NCI-H146 treated with DMSO at 0.1 percent for 48 hours (cell line): ENCODE data around the gene PGGT1B.
A peak's percentile ranks its signal among the peaks of the same experiment; 100 is the strongest.

ENCODE experiments used
- DNase-seq: peaks from one replicate; lab custom pipeline; 2025; ENCODE audit not compliant: unreplicated experiment; lab: John Stamatoyannopoulos, UW

The PGGT1B gene

DNA sequence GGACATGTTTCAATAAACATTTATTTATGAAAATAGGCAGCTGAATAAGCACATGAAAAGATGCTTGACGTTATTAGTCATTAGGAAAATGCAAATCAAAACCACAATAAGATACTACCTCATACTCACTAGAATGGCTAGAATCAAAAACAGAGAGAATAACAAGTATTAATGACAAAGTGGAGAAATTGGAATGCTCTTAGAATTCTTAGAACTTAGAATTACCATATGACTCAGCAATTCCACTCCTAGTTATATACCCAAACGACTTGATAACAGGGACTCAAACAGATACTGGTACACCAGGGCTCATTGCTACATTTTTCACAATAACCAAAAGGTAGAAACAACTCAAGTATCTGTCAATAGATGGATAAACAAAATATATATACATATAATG is 77.9 kb downstream of the PGGT1B start:
- DNase-seq, result no peak

DNA sequence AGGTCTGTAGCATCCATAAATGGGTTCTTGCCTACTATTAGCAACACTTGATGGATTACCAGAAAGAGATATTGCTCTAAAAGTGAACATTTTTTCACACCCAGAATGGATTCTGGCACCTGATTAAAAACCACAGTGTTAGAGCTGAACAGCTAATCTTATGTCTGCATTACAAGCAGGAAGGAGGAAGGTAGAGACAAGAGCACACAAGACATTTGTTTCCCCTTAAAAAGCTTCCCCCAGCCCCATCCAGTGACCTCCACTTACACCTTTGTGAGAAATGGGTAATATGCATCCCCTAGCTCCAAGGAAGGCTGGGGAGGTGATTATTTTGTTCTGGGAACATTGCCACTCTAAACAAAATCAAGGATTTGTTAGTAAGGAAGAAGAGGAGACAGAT is 80.9 kb downstream of the PGGT1B start:
- DNase-seq, result no peak

DNA sequence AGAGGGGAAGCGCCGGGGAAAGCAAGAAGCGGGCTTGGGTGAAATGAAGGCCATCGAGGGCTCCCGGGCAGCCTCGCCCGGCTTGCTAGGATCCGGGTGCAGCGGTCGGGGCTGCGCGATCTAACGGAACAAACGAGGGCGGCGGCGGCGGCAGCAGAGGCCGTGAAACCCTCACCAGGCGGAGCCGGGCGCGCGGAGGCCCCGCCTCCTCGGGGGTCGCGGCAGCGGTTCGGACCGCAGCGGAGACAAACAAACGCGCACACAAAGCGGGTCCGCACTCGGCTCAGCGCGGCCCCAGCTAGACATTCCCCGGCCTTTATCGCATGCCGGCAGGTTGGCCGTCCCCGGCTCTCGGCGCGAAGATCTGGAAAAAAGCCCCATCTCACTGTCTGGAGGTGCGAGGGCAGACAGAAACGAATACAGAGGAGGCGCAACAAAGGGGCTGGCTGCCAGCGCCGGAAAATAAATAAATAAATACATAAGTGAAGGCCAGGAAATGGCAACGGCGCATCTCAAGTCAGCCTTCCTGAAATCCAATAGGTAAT is 82.4 kb downstream of the PGGT1B start:
- peak; percentile 77 for DNase-seq

DNA sequence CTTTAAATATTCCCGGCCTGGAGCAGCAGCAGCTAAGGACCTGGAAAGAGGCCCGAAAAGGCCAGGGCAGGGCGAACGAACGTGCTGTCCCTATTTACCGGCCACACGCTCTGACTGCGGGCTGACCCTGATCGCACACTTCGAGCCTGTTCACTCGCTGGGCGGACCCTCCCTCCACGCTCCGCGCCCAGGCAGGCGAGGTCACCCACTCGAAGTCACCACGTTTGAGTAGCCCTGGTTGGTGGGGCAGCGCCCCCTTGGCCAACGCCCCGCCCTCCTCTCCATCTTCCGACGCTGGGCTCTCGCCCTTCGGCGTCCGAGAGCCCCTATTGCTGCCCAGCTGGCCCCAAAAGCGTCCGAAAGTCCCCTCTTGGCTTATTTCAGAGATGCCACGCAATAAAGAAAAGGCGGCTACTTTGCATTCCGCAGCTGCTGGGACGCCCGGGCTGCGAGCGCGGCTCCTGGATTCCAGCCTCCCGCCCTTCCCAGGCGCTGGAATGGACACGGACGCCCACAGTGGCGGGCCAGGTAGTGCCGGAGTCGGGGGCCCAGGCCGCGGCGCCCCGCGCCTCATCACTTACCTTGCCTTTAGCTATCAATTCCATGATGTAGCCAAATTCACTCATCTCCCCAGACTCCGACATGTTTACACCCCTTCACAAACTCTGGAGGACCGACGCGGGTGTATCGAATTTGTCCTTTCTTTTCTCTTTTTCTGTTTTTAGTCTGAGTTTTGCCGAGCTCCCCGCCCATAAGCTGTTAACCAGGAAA is 83.1 kb downstream of the PGGT1B start:
- no peak for DNase-seq

DNA sequence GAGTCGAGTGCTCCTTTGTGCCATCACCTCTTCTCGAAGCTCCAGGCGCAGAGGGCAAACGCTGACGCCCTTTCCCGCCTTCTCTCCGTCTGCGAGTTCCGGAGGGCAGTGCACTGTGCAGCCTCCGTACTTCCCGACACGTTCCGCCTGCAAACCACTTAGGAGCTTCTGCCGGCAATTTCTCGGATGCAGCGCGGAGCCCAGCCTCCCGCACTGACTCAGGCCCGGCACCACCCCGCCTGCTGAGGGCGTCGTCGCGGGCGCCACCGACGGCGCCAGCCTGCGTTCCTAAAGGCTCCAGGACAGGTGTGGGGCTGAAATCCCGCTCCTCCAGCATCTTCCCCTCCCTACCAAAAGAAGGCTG is 83.7 kb downstream of the PGGT1B start:
- no peak for DNase-seq

DNA sequence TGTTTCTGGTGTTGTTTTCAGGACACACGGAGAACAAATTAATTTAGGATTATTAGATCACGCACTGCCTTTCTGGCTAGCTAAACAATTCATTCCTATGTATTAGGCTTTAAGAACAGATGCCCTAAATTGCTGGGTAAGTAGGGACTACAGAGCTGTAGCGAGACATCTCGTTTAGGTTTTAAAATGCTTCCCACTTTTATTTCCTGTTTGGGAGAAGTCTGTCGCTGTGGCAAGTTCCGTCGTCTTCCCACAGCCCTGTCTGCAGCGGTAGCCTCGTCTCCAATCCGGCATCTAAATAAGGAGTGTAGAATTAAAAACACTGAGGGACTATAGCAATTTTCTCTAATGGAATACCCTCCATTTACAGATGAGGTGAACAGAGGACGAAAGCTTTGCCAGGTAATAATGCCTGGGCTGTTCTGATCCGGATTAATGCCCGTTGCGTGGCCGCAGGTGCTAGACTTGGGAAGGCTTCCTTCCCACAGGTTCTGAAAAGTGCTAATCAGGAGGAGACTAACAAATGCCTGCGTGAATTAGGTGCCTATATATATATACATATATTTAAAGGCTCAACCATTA is 91.7 kb downstream of the PGGT1B start:
- peak; percentile 40 for DNase-seq

DNA sequence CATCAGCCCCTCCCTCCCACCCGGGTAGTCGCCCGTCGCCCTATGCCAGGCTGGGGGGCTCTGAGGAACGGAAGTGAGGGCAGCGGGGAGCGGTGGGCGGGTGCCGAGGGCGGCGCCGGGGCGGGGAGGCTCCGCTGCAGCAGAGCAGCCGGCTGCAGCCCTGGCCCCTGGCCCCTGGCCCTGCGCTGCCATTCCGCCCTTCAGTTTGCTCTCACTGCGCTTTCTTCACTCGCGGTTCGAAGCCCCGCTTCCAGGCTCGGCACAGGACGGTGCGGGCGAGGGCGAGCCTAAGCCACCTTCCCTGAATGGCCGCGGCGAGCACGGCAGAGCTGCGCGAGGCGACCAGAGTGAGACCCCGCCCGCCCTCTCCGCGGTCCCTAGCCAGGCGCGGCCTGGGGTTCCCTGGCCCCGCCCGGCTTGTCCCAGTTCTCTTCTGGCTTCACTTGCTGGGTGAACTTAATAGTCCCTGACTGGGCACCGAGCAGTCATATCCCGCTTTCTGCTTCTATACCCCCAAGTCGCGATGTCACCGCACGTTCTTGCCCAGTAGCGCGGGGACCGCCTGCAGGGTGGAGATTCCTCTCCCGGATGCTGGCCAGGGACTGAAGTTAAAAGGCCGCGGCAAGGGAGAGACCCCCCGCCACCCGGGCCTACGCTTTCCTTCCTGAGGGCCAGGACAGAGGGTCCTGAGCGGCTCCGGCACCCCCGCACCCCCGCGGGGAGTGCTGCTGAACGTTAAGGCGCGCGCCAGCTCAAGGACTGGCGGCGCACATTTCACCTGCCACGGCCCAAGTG is 92.3 kb downstream of the PGGT1B start:
- DNase-seq, result peak; percentile 72

DNA sequence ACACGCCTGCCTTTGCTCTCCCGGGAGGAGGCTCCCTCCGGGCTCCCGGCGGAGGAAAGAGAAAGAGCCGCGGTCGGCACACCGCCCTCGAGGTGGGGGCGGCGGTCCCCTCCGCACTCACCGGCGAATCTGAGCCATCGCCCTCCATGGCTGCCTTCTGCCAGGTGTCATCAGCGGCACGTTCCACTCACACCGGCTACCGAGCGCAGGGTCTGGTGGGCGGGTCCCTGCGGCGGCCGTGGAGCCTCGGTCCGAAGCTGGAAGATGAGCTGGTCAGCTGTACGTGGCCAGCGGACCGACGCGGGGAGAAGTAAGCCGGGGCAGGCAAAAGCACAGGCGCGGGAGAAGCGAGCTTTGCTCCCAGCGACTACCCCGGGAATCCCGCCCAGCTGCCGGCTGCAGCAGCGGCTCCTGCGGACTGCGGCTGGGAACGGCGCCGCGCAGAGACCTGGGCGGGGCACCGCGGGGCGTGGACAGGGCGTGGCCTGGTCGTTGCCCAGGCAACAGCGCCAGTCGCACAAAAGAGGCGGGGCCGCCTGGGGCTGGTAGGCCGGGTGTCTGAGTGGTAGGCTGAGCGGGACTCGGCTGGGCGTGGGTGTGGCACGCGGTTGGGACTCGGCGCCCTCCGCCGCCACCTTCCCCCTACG is 93.1 kb downstream of the PGGT1B start, which contains the start of gene TRIM36:
TRIM36 (minus strand) TSS at position 422 of the 647 bp plus-strand sequence; CDS start at position 148, 274 bp downstream.
- DNase-seq, result peak; percentile 97

DNA sequence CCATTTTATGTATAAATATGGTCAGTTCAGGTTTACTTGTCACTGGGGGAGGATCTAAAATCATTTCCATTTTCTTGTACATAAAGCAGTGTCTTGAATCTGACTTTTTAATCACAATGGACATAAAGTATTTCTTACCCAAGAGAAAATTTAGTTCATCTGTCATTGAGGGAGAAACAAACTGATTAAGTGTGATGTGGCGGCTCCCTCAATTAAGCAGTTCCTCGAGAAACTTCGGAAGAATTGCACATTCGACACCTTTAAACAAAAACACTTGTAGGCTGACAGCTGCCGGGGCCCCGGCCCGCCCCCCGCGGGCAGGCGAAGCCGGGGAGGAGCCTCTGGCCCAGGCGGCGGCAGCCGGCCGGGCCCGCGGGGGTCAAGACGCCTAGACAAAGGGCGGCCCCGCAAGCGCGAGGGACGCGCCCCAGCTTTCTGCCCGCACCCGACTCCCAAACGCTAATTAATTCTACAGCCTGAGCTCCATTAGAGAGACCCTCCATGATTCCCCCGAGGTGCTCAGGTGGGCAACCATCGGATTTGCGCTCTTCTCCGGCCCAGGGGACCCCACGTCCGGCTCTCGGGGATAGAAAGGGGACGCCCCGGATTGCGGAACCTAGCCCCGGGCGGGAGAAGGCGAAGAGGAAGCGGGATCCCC is 93.7 kb downstream of the PGGT1B start:
- DNase-seq, result peak; percentile 36

DNA sequence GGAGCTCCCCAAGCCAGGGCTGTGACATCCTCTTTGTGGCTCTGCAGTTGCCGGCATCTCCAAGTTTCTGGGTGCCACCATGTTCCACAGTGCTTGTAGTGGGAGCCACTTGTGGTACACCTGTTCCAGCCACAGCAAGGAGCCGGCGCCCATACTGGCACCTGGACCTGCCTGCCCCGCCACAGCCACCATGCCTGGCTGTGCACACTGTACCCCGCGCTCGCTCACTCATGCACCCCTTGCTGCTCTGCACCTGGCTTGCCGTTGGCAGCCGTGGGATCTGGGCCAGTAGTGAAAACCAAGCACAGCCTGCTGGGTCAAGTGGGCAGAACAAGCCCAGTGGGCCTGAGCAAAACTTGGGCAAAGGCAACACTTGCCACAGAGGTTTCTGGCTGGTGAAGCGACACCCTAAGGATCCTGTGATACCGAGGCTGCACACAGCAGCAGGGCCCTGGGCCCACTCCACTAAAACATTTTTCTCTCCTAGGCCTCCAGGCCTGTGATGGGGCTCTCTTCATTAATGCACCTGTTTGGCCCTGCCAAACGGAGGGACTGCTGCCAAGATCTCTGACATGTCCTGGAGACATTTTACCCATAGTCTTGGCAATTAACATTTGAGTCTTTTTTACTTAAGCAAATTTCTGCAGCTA is 95.8 kb downstream of the PGGT1B start:
- DNase-seq, result no peak

DNA sequence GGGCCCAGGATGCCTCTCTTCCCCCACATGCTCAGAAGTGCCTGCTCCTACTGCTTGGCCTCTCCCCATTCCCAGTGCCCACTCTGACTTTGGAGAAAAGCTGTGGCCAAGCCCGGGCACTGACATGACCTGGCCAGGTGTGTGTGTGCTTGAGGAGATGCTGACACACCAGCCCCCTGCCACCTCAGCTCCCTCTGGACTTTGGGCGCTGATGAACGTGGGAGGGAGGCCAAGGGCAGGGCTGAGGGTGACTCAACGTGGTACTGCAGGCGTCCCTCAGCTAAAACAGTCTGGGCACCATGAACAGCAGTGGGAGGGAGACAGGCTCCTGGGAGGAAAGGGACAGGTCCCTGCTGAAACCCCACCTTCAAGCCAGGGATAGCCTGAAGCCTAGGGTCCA is 96.9 kb downstream of the PGGT1B start:
- no peak for DNase-seq

DNA sequence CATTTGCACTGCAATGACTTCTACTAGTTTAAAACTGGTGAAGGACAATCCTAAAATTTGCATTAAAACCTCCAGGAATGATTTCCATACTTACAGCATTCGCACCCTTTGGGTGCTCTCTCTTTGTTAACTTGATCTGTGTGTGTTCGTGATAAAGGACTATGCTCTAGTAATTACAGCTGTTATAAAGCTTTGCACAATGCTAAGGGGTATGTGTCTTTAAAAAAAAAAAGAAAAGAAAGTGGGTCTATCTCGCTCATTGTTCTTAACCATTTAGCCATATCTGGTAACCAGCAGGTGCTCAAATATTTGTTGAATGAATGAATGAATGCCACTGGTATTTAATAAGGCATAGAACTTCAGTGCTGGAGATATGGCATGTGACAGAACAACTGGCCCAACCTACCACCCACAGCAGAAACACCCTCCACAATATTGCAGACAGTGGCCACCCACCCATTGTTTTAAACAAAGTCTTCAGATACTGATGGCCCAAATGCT is 101.7 kb downstream of the PGGT1B start:
- DNase-seq, result peak; percentile 99
